Ishikawa (cell line): ENCODE data around the gene CEACAM5.
A peak's percentile ranks its signal among the peaks of the same experiment; 100 is the strongest.

ENCODE experiments used
- CEBPB ChIP-seq: IDR thresholded peaks from 2 replicates; pipeline ENCODE4 v1.6.1; 2012
- CREB1 ChIP-seq: IDR thresholded peaks from 2 replicates; pipeline ENCODE4 v1.6.1; 2012; ENCODE audit warnings: low read depth
- EGR1 ChIP-seq: IDR thresholded peaks from 2 replicates; pipeline ENCODE4 v1.6.1; 2012
- EP300 ChIP-seq: IDR thresholded peaks from 2 replicates; pipeline ENCODE4 v1.6.1; 2012; ENCODE audit warnings: borderline replicate concordance
- FOXM1 ChIP-seq: IDR thresholded peaks from 2 replicates; pipeline ENCODE4 v1.6.1; 2012; ENCODE audit warnings: low read depth, borderline replicate concordance
- NFIC ChIP-seq: IDR thresholded peaks from 2 replicates; pipeline ENCODE4 v1.6.1; 2012
- RAD21 ChIP-seq: IDR thresholded peaks from 2 replicates; pipeline ENCODE4 v1.6.1; 2012; ENCODE audit warnings: low read depth
- TAF1 ChIP-seq: IDR thresholded peaks from 2 replicates; pipeline ENCODE4 v1.6.1; 2012; ENCODE audit warnings: low read depth, mild to moderate bottlenecking
- TCF12 ChIP-seq: IDR thresholded peaks from 2 replicates; pipeline ENCODE4 v1.6.1; 2012; ENCODE audit warnings: low read depth
- TEAD4 ChIP-seq: IDR thresholded peaks from 2 replicates; pipeline ENCODE4 v1.6.1; 2012
- YY1 ChIP-seq: IDR thresholded peaks from 2 replicates; pipeline ENCODE4 v1.6.1; 2012; ENCODE audit warnings: low read depth
- ZBTB7A ChIP-seq: IDR thresholded peaks from 2 replicates; pipeline ENCODE4 v1.6.1; 2012; ENCODE audit warnings: low read depth
- TF ChIP-seq, protein P1 (sequence below): IDR thresholded peaks from 2 replicates; pipeline ENCODE4 v1.6.1; 2012
- TF ChIP-seq, protein P2 (sequence below): IDR thresholded peaks from 2 replicates; pipeline ENCODE4 v1.6.1; 2012
- TF ChIP-seq, protein P3 (sequence below): IDR thresholded peaks from 2 replicates; pipeline ENCODE4 v1.6.1; 2012; ENCODE audit warnings: low read depth, mild to moderate bottlenecking

Gene CEACAM5

DNA sequence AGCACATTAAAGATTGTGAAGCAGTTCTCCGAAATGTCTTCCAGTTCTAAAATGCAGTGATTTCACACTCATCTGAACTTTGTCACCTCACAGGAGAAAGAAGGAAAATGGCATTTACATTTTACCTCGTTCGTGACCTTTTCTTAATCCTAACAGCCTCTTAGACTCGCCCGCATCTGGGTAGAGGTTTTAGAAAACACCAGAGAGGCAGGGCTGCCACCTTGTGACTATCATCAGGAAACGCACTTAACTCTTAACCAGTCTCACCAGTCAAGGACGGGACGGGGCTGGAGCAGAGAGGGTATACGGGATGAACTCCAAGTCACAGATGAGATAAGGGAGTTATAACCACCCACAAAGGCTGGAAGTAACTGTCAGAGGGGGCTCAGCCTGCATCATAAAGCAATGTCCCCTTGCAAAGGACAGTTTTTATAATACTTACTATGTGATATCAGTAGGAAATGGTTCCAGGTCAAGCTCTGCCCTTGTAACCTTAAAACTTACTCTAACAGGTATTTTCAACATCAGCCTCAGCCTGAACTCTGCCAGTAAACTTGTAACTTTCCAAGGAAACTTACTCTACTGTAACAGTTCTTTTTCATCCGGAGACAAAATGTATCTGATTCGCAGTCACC is 38.3 kb downstream of the CEACAM5 start:
- TF ChIP-seq, protein P1, sequence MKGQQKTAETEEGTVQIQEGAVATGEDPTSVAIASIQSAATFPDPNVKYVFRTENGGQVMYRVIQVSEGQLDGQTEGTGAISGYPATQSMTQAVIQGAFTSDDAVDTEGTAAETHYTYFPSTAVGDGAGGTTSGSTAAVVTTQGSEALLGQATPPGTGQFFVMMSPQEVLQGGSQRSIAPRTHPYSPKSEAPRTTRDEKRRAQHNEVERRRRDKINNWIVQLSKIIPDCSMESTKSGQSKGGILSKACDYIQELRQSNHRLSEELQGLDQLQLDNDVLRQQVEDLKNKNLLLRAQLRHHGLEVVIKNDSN = no peak
- TF ChIP-seq EGR1 (no peak), FOXM1 (no peak), RAD21 (peak; percentile 64)

DNA sequence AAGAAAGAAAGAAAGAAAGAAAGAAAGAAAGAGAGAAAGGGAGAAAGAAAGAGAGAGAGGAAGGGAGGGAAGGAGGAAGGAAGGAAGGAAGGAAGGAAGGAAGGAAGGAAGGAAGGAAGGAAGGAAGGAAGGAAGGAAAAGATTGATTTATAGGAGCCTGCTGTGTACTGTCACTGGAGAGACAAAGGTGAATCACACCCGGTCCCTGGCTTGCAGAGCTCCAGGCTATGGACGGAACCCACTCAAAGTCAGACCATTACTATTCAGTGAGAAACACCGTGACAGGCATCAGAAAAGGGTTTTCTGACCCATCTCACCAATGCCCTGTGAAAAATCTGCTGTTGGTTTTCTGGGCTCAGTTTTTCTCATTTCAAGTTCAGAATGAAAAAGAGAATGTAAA is 39.6 kb downstream of the CEACAM5 start:
- TF ChIP-seq TEAD4 (no peak), CEBPB (no peak), ZBTB7A (no peak), RAD21 (no peak), EP300 (no peak), NFIC (no peak), CREB1 (no peak), TCF12 (no peak), FOXM1 (no peak), TAF1 (no peak), EGR1 (no peak), YY1 (no peak)
- TF ChIP-seq, protein P2, sequence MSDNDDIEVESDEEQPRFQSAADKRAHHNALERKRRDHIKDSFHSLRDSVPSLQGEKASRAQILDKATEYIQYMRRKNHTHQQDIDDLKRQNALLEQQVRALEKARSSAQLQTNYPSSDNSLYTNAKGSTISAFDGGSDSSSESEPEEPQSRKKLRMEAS = no peak
- TF ChIP-seq, protein P1 = no peak
- TF ChIP-seq, protein P3, sequence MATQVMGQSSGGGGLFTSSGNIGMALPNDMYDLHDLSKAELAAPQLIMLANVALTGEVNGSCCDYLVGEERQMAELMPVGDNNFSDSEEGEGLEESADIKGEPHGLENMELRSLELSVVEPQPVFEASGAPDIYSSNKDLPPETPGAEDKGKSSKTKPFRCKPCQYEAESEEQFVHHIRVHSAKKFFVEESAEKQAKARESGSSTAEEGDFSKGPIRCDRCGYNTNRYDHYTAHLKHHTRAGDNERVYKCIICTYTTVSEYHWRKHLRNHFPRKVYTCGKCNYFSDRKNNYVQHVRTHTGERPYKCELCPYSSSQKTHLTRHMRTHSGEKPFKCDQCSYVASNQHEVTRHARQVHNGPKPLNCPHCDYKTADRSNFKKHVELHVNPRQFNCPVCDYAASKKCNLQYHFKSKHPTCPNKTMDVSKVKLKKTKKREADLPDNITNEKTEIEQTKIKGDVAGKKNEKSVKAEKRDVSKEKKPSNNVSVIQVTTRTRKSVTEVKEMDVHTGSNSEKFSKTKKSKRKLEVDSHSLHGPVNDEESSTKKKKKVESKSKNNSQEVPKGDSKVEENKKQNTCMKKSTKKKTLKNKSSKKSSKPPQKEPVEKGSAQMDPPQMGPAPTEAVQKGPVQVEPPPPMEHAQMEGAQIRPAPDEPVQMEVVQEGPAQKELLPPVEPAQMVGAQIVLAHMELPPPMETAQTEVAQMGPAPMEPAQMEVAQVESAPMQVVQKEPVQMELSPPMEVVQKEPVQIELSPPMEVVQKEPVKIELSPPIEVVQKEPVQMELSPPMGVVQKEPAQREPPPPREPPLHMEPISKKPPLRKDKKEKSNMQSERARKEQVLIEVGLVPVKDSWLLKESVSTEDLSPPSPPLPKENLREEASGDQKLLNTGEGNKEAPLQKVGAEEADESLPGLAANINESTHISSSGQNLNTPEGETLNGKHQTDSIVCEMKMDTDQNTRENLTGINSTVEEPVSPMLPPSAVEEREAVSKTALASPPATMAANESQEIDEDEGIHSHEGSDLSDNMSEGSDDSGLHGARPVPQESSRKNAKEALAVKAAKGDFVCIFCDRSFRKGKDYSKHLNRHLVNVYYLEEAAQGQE = no peak

DNA sequence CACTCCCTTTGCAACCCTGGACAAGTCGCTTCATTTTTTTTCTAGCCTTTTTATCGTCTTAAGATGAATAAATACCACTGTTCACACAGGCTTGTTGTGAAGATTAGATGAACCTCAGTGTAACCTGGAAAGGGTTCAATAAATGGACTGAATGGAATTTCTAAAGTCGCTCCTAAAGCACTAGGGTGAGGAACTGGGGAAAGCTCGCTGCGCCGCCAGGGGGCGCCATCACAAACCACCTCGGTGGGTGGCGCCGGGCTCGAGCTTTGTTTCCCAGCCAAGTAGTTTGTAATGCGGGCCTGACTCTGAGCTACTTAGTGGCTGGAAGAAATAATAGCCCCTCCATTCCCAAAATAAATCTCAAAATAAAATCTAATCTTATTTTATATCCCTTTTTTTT is 44.7 kb downstream of the CEACAM5 start:
- TF ChIP-seq TCF12 (no peak), EP300 (no peak), YY1 (no peak), RAD21 (no peak; the same call in 1 of the 2 replicates), ZBTB7A (no peak), NFIC (no peak), CREB1 (no peak), TEAD4 (no peak), FOXM1 (no peak), EGR1 (no peak), TAF1 (no peak), CEBPB (no peak)
- TF ChIP-seq, protein P2 = no peak
- TF ChIP-seq, protein P3 = no peak
- TF ChIP-seq, protein P1 = no peak

DNA sequence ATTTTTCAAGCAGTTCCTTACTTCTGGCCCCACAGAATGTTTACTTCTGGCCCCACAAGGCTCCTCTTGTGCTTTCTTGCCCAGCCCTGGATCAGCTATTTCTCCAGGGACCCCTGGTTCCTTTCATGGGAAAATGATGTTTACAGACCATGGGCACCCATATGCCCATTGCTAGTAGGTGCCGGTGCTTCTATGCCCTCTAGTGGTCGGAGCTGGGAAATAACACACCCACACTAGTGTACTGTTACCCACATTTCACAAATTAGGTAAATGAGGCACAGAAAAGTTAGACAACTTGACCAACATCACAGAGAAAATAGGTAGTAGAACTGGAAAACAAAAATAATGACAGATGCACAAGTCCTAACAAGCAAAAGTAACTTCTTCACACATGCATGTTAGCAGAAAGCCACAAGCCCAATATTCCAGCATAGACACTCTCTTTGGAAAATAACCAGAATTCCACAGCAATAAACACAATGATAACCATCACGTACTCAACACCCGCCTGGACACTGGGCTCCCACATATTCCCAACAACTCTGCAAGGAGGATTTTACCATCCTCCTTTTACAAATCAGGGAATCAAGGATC is 45.6 kb downstream of the CEACAM5 start:
- TF ChIP-seq RAD21 (peak; percentile 39; the same call in 1 of the 2 replicates), TAF1 (no peak)

DNA sequence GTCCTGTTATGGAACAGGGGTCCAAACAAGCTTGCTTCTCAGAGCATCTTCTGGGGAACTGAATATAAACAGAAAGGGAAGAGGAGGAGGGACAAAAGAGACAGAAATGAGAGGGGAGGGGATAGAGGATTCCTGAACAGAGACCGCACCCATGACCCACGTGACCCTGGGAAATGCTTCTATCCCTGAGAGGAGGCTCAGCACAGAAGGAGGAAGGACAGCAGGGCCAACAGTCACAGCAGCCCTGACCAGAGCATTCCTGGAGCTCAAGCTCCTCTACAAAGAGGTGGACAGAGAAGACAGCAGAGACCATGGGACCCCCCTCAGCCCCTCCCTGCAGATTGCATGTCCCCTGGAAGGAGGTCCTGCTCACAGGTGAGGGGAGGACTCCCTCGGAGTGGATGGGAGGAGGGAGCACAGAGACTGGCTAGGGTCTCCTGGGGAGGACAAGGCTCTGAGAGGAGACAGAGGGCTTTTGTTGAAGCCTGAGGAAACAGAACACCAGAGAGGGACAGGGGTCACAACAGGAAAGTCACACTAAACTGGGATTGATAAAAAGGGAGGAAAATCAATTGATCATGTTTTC is 47.0 kb downstream of the CEACAM5 start, which contains the start of gene CEACAM6:
Gene CEACAM6 (plus strand): TSS at position 203 of the 586 bp plus-strand sequence. CDS start 109 bp downstream, at position 312.
- TF ChIP-seq CREB1 = no peak
- TF ChIP-seq, protein P1 = peak; percentile 53; the same call in 1 of the 2 replicates
